ENCODE data around the gene REXO1. TPM values are rescaled to one million over a fixed set of nuclear protein-coding genes. Genes with fewer than 3 reads are reported as not detected.

REXO1 gene
- total and polyA plus RNA-seq, 9 of the 15 experiments (the other 6 are each of a cell fraction or from before 2014, with no cell fraction given): 0.04 to 63.3 (median 15.8) TPM

DNA sequence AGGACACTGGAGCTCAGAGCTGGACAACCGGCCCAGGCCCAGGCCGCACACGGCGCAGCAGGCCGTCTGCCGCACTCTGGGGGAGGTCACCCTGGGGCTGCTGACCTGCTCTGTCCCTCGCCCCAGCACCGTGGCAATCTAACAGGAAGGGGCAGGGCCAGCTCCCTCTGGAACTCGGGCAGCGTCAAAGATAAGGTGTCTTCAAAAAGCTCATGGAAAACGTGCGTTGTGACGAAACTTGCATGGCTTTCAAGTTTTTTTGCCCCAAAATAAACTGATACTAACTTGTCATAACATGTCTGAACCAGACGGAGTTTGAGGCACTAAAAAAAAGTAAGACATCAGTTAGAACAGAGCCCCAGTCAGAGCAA, 24.0 kb downstream of the REXO1 start (continued):
- TF ChIP-seq, protein P1, sequence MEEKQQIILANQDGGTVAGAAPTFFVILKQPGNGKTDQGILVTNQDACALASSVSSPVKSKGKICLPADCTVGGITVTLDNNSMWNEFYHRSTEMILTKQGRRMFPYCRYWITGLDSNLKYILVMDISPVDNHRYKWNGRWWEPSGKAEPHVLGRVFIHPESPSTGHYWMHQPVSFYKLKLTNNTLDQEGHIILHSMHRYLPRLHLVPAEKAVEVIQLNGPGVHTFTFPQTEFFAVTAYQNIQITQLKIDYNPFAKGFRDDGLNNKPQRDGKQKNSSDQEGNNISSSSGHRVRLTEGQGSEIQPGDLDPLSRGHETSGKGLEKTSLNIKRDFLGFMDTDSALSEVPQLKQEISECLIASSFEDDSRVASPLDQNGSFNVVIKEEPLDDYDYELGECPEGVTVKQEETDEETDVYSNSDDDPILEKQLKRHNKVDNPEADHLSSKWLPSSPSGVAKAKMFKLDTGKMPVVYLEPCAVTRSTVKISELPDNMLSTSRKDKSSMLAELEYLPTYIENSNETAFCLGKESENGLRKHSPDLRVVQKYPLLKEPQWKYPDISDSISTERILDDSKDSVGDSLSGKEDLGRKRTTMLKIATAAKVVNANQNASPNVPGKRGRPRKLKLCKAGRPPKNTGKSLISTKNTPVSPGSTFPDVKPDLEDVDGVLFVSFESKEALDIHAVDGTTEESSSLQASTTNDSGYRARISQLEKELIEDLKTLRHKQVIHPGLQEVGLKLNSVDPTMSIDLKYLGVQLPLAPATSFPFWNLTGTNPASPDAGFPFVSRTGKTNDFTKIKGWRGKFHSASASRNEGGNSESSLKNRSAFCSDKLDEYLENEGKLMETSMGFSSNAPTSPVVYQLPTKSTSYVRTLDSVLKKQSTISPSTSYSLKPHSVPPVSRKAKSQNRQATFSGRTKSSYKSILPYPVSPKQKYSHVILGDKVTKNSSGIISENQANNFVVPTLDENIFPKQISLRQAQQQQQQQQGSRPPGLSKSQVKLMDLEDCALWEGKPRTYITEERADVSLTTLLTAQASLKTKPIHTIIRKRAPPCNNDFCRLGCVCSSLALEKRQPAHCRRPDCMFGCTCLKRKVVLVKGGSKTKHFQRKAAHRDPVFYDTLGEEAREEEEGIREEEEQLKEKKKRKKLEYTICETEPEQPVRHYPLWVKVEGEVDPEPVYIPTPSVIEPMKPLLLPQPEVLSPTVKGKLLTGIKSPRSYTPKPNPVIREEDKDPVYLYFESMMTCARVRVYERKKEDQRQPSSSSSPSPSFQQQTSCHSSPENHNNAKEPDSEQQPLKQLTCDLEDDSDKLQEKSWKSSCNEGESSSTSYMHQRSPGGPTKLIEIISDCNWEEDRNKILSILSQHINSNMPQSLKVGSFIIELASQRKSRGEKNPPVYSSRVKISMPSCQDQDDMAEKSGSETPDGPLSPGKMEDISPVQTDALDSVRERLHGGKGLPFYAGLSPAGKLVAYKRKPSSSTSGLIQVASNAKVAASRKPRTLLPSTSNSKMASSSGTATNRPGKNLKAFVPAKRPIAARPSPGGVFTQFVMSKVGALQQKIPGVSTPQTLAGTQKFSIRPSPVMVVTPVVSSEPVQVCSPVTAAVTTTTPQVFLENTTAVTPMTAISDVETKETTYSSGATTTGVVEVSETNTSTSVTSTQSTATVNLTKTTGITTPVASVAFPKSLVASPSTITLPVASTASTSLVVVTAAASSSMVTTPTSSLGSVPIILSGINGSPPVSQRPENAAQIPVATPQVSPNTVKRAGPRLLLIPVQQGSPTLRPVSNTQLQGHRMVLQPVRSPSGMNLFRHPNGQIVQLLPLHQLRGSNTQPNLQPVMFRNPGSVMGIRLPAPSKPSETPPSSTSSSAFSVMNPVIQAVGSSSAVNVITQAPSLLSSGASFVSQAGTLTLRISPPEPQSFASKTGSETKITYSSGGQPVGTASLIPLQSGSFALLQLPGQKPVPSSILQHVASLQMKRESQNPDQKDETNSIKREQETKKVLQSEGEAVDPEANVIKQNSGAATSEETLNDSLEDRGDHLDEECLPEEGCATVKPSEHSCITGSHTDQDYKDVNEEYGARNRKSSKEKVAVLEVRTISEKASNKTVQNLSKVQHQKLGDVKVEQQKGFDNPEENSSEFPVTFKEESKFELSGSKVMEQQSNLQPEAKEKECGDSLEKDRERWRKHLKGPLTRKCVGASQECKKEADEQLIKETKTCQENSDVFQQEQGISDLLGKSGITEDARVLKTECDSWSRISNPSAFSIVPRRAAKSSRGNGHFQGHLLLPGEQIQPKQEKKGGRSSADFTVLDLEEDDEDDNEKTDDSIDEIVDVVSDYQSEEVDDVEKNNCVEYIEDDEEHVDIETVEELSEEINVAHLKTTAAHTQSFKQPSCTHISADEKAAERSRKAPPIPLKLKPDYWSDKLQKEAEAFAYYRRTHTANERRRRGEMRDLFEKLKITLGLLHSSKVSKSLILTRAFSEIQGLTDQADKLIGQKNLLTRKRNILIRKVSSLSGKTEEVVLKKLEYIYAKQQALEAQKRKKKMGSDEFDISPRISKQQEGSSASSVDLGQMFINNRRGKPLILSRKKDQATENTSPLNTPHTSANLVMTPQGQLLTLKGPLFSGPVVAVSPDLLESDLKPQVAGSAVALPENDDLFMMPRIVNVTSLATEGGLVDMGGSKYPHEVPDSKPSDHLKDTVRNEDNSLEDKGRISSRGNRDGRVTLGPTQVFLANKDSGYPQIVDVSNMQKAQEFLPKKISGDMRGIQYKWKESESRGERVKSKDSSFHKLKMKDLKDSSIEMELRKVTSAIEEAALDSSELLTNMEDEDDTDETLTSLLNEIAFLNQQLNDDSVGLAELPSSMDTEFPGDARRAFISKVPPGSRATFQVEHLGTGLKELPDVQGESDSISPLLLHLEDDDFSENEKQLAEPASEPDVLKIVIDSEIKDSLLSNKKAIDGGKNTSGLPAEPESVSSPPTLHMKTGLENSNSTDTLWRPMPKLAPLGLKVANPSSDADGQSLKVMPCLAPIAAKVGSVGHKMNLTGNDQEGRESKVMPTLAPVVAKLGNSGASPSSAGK (IDR thresholded peaks at IDR 0.05): peak; percentile 75; the same call in 1 of the 2 replicates
- TF ChIP-seq ZNF696 (CRISPR knock-in tag; conservative IDR thresholded peaks at IDR 0.05) (no peak), C11orf30 (IDR thresholded peaks at IDR 0.05; ENCODE audit: low read depth) (no peak), ZFX (CRISPR knock-in tag; IDR thresholded peaks at IDR 0.05) (peak; percentile 43), GABPA (tag; conservative IDR thresholded peaks at IDR 0.05; ENCODE audit: low read depth) (peak; percentile 55), SREBF1 (IDR thresholded peaks at IDR 0.05; ENCODE audit: borderline replicate concordance, low read depth, low read length) (no peak), ARID2 (IDR thresholded peaks at IDR 0.05) (no peak), NR2C1 (IDR thresholded peaks at IDR 0.05) (no peak), NR2C1 (tag; IDR thresholded peaks at IDR 0.05) (peak; percentile 30; the same call in 1 of the 2 replicates), ZKSCAN8 (CRISPR knock-in tag; IDR thresholded peaks at IDR 0.05) (no peak)
- TF ChIP-seq, protein P2, sequence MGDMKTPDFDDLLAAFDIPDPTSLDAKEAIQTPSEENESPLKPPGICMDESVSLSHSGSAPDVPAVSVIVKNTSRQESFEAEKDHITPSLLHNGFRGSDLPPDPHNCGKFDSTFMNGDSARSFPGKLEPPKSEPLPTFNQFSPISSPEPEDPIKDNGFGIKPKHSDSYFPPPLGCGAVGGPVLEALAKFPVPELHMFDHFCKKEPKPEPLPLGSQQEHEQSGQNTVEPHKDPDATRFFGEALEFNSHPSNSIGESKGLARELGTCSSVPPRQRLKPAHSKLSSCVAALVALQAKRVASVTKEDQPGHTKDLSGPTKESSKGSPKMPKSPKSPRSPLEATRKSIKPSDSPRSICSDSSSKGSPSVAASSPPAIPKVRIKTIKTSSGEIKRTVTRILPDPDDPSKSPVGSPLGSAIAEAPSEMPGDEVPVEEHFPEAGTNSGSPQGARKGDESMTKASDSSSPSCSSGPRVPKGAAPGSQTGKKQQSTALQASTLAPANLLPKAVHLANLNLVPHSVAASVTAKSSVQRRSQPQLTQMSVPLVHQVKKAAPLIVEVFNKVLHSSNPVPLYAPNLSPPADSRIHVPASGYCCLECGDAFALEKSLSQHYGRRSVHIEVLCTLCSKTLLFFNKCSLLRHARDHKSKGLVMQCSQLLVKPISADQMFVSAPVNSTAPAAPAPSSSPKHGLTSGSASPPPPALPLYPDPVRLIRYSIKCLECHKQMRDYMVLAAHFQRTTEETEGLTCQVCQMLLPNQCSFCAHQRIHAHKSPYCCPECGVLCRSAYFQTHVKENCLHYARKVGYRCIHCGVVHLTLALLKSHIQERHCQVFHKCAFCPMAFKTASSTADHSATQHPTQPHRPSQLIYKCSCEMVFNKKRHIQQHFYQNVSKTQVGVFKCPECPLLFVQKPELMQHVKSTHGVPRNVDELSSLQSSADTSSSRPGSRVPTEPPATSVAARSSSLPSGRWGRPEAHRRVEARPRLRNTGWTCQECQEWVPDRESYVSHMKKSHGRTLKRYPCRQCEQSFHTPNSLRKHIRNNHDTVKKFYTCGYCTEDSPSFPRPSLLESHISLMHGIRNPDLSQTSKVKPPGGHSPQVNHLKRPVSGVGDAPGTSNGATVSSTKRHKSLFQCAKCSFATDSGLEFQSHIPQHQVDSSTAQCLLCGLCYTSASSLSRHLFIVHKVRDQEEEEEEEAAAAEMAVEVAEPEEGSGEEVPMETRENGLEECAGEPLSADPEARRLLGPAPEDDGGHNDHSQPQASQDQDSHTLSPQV (IDR thresholded peaks at IDR 0.05): peak; percentile 63; the same call in 1 of the 2 replicates
- TF ChIP-seq, protein P3, sequence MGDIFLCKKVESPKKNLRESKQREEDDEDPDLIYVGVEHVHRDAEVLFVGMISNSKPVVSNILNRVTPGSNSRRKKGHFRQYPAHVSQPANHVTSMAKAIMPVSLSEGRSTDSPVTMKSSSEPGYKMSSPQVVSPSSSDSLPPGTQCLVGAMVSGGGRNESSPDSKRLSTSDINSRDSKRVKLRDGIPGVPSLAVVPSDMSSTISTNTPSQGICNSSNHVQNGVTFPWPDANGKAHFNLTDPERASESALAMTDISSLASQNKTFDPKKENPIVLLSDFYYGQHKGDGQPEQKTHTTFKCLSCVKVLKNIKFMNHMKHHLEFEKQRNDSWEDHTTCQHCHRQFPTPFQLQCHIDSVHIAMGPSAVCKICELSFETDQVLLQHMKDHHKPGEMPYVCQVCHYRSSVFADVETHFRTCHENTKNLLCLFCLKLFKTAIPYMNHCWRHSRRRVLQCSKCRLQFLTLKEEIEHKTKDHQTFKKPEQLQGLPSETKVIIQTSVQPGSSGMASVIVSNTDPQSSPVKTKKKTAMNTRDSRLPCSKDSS (IDR thresholded peaks at IDR 0.05; ENCODE audit: low read depth, partially characterized antibody): no peak

All from K562 (cell line).